NT2/D1 (cell line): ENCODE results near the gene SPATA21.

ENCODE experiments used
- YY1 ChIP-seq: IDR thresholded peaks from 2 replicates; pipeline ENCODE4 v1.6.1; 2011; ENCODE audit not compliant: insufficient read length, insufficient read depth
- ZNF274 ChIP-seq: IDR thresholded peaks from 2 replicates; pipeline ENCODE4 v1.6.1; 2011; ENCODE audit warnings: mild to moderate bottlenecking, low read depth, low read length

DNA sequence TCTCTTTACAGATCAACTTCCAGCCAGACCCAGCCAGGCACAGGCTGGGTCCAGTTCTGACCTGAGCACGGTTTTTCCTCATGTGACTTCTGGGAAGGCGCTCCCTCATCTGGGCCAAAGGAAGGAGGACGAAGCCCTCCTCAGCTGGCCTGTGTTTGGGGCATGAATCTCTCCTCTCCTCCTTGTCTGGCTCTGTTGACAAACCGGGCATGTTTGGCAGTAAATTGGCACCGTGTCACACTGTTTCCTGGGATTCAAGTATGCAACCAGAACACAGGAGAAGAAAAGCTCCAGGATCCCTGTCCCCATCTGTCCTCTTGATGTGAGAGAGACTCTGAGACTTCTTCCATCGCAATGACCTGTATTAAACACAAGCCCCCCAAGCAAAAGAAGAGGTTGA, 21.6 kb upstream of the SPATA21 start:
- TF ChIP-seq YY1 (no peak), ZNF274 (no peak)
